Measurements from ENCODE around the gene CMTM3. TPM values are rescaled to one million over a fixed set of nuclear protein-coding genes. Genes with fewer than 3 reads are reported as not detected.

Gene CMTM3
- polyA plus RNA-seq, 1 of the 3 experiments (the other 2 are of a cell fraction) = 69.4 TPM

DNA sequence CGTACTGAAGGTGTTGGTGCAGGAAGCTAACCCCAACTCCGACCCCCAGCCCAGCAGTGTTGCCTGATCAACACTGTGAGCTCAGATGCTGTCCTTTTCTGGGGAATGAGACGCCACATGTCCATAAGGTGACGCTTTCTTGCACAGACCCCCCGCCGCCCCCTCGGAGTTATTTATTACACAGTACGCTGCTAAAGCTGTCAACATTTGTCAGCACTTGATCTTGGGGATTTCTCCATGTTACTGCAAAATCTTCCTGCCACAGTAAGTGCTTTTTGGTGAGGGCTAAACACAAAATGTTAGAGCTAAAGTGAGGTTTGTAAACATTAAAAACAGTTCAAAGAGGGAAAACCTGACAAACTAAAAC is 15.9 kb downstream of the CMTM3 start:
- no peak overlapping the region for H3K4me3 ChIP-seq (ENCODE audit: low read depth in 2 of 2, low read length in 1 of 2)
- TF ChIP-seq, protein P1, sequence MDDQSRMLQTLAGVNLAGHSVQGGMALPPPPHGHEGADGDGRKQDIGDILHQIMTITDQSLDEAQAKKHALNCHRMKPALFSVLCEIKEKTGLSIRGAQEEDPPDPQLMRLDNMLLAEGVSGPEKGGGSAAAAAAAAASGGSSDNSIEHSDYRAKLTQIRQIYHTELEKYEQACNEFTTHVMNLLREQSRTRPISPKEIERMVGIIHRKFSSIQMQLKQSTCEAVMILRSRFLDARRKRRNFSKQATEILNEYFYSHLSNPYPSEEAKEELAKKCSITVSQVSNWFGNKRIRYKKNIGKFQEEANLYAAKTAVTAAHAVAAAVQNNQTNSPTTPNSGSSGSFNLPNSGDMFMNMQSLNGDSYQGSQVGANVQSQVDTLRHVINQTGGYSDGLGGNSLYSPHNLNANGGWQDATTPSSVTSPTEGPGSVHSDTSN (IDR thresholded peaks at IDR 0.05) = no peak
- TF ChIP-seq MXI1 (IDR thresholded peaks at IDR 0.05; ENCODE audit: low read depth, low read length) (no peak), YY1 (IDR thresholded peaks at IDR 0.05; ENCODE audit: low read depth) (no peak), SIN3A (IDR thresholded peaks at IDR 0.05; ENCODE audit: borderline replicate concordance, low read depth, low read length) (no peak), NRF1 (IDR thresholded peaks at IDR 0.05; ENCODE audit: low read depth, low read length) (no peak), JUND (IDR thresholded peaks at IDR 0.05) (no peak), NFIC (IDR thresholded peaks at IDR 0.05; ENCODE audit: borderline replicate concordance) (no peak), ELF1 (IDR thresholded peaks at IDR 0.05) (no peak), CHD2 (IDR thresholded peaks at IDR 0.05; ENCODE audit: low read length, partially characterized antibody) (no peak)
- TF ChIP-seq, protein P2, sequence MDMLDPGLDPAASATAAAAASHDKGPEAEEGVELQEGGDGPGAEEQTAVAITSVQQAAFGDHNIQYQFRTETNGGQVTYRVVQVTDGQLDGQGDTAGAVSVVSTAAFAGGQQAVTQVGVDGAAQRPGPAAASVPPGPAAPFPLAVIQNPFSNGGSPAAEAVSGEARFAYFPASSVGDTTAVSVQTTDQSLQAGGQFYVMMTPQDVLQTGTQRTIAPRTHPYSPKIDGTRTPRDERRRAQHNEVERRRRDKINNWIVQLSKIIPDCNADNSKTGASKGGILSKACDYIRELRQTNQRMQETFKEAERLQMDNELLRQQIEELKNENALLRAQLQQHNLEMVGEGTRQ (IDR thresholded peaks at IDR 0.05; ENCODE audit: borderline replicate concordance, low read depth, low read length) = no peak
- TF ChIP-seq, protein P3, sequence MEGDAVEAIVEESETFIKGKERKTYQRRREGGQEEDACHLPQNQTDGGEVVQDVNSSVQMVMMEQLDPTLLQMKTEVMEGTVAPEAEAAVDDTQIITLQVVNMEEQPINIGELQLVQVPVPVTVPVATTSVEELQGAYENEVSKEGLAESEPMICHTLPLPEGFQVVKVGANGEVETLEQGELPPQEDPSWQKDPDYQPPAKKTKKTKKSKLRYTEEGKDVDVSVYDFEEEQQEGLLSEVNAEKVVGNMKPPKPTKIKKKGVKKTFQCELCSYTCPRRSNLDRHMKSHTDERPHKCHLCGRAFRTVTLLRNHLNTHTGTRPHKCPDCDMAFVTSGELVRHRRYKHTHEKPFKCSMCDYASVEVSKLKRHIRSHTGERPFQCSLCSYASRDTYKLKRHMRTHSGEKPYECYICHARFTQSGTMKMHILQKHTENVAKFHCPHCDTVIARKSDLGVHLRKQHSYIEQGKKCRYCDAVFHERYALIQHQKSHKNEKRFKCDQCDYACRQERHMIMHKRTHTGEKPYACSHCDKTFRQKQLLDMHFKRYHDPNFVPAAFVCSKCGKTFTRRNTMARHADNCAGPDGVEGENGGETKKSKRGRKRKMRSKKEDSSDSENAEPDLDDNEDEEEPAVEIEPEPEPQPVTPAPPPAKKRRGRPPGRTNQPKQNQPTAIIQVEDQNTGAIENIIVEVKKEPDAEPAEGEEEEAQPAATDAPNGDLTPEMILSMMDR (IDR thresholded peaks at IDR 0.05) = no peak
- TF ChIP-seq, protein P4, sequence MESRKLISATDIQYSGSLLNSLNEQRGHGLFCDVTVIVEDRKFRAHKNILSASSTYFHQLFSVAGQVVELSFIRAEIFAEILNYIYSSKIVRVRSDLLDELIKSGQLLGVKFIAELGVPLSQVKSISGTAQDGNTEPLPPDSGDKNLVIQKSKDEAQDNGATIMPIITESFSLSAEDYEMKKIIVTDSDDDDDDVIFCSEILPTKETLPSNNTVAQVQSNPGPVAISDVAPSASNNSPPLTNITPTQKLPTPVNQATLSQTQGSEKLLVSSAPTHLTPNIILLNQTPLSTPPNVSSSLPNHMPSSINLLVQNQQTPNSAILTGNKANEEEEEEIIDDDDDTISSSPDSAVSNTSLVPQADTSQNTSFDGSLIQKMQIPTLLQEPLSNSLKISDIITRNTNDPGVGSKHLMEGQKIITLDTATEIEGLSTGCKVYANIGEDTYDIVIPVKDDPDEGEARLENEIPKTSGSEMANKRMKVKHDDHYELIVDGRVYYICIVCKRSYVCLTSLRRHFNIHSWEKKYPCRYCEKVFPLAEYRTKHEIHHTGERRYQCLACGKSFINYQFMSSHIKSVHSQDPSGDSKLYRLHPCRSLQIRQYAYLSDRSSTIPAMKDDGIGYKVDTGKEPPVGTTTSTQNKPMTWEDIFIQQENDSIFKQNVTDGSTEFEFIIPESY (IDR thresholded peaks at IDR 0.05; ENCODE audit: borderline replicate concordance, low read depth) = no peak
- no peaks in the 10 kb centered on the region for H3K79me2 ChIP-seq (ENCODE audit: insufficient read depth)
- no peaks in the 10 kb centered on the region for H4K20me1 ChIP-seq (ENCODE audit: insufficient read depth)
- ChIA-PET CTCF (interaction anchor here (0.6 to 5.1 kb wide), 8 partner anchors 9 to 252 kb away, joined by 3 to 44 read pairs (median 4); no protein-coding TSS in a partner anchor), POLR2A (interaction anchor here (0.6 kb wide), 1 partner anchor 260 kb away, joined by 3 read pairs; the partner anchor contains the start of gene PDP2)
- no peaks in the 10 kb centered on the region for H3K9me2 ChIP-seq
- H3K27me3 ChIP-seq (ENCODE audit: insufficient read depth) = no peaks in the 10 kb centered on the region
- H3K36me3 ChIP-seq (replicated peaks in 1 of 2; ENCODE audit: control insufficient read depth in 1 of 2, insufficient read depth in 2 of 2, low read length in 1 of 2) = peaks cover 0 to 11% of the 10 kb centered on the region in 2 experiments
- H3K27ac ChIP-seq (ENCODE audit: low read depth in 2 of 2, low read length in 1 of 2) = no peak overlapping the region; a peak in 1 of 4 replicates
- peaks cover 24% of the 10 kb centered on the region for H3F3A ChIP-seq (replicated peaks; ENCODE audit: insufficient read depth)
- H3K4me2 ChIP-seq = no peak overlapping the region
- WGBS (ENCODE audit: low lambda C conversion rate) = 90% methylated on average over 8 of the region's 8 CpGs
- no peak overlapping the region for H2AFZ ChIP-seq (ENCODE audit: low read depth)
- no peak for DNase-seq
- peaks cover 18 to 41% of the 10 kb centered on the region in 2 experiments for H3K4me1 ChIP-seq (ENCODE audit: control insufficient read depth in 1 of 2, insufficient read depth in 2 of 2, low read depth in 1 of 2, low read length in 1 of 2)
- no peak overlapping the region for H3K9ac ChIP-seq
- no peaks in the 10 kb centered on the region for H3K9me3 ChIP-seq

Data from SK-N-SH (cell line).